GM21515 (cell line): ENCODE data around the gene CST5.
"Not testable (repeated sequence)": the region's sequence is repeated elsewhere in the genome, so short reads cannot be mapped to it uniquely, and the experiment has no call there.

ENCODE experiments used
- ATAC-seq: cut with Tn5 transposase; IDR thresholded peaks from one replicate; pipeline ENCODE4 v1.9.1; 2021; ENCODE audit not compliant: unreplicated experiment

CST5 gene

DNA sequence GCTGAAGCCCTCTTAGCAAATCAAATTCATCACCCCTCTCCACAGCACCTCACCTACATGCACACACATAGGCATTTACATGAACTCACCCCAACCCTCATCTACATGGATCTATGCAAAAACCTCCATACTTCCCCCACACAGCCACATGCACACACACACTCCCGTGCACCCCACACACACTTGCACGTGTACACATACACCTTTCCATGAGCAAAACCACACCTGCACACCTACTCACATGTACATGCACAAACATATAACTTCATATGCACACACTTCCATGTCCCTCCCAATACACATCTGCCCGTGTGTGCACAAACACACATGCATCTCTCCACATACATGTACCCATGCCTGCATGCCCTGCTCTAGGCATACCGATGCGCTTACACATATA lies 23.3 kb downstream of the CST5 start:
- ATAC-seq = no peak

DNA sequence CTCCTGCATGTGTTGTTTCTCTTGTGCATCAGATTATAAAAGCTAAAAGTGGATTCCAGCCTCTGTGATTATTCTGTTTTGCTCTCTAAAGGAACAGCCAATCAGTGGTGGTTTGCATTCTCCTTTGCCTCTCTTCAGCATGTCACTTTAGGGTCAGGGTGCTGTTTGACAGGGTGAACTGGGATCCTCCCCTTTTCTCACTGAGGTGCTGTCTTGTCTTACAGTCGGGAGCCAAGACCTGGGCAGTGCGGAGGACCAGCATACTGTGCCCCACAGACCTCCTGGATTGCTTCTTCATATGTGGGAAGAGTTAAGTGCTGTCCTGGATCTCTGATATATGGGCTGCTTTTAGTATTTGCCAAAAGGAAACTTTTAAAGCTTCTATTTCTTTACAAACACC lies 37.9 kb downstream of the CST5 start:
- ATAC-seq = no peak

GRCh38 chr20:23835716-23836115 lies 43.8 kb downstream of the CST5 start:
- ATAC-seq = no peak

DNA sequence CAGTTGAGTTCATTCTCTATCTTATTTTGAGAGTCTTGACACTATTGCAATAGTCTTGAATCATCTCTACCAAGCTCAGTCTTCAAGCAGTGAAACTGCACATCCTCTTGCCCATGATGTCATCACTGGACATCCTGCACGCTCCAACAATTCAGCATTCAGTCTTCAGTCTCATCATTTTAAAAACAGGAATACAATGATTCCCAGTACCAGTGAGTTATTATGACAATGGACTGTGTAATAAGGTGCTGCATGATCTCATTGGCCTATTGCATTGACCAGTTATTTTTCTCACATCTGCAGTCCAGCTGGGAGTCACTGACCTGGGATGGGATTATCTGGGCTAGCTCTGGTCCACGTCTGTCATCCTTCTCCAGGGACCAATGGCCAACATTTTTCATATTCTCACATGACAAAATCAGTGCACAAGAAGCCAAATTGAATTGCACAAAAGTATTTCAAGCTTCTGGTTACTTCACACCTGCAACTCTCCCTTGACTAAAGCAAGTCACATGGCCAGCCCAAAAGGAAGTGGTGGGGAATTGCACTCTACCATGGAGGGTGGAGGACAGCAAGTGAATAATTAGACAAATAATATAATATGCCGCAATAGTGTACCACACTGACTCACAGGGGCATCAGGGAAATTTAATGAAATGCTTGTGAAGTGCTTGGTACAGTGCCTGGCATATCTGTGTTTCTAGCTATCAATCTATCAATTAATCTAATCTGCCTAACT lies 46.6 kb downstream of the CST5 start:
- no peak for ATAC-seq

- ATAC-seq = not testable (repeated sequence)
These were observed 47.6 kb downstream of the CST5 start for GRCh38 chr20:23831961-23832360.

- ATAC-seq = no peak
These were observed 53.0 kb downstream of the CST5 start, which contains the start of gene CST2 for GRCh38 chr20:23826541-23827021. Gene CST2 (minus strand): TSS chr20:23826729. CDS start chr20:23826660, 69 bp downstream.
